ENCODE results near the gene FBLL1. TPM values are rescaled to one million over a fixed set of nuclear protein-coding genes. Genes with fewer than 3 reads are reported as not detected.

The FBLL1 gene
- total RNA-seq, 1 donor from 2014 or later, result 0.34 TPM

DNA sequence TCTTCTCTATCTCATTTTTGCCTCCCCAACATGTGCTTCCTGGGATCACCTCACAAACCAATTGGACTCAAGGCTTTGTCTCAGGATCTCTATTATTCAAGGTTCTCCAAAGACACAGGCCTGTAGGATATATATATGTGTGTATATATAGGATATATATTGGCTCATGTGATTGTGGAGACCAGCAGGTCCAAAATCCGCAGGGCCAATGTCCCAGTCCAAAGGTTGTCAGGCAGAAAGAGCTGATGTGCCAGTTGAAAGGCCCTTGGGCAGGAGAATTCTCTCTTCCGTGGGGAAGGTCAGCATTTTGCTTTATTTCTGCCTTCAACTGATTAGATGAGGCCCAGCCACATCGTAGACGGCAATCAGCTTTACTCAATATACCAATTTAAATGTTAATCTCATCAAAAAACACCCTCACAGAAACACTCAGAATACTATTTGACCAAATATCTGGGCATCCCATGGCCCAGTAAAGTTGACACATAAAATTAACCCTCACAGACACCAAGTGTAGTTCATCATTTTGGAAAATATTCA is 1.3 kb upstream of the FBLL1 start:
- DNase-seq (ENCODE audit: low spot score), result no peak
- H3K27me3 Mint-ChIP-seq (ENCODE audit: insufficient read depth, low read depth), result peaks cover 13% of the 10 kb centered on the region
- no peak for TF ChIP-seq EZH2phosphoT487 (IDR thresholded peaks at IDR 0.05)
- TF ChIP-seq, protein P1, sequence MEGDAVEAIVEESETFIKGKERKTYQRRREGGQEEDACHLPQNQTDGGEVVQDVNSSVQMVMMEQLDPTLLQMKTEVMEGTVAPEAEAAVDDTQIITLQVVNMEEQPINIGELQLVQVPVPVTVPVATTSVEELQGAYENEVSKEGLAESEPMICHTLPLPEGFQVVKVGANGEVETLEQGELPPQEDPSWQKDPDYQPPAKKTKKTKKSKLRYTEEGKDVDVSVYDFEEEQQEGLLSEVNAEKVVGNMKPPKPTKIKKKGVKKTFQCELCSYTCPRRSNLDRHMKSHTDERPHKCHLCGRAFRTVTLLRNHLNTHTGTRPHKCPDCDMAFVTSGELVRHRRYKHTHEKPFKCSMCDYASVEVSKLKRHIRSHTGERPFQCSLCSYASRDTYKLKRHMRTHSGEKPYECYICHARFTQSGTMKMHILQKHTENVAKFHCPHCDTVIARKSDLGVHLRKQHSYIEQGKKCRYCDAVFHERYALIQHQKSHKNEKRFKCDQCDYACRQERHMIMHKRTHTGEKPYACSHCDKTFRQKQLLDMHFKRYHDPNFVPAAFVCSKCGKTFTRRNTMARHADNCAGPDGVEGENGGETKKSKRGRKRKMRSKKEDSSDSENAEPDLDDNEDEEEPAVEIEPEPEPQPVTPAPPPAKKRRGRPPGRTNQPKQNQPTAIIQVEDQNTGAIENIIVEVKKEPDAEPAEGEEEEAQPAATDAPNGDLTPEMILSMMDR (IDR thresholded peaks at IDR 0.05), result no peak
- TF ChIP-seq EZH2 (IDR thresholded peaks at IDR 0.05), result no peak
- H3K4me3 Mint-ChIP-seq, result peak overlapping the region; percentile 87
- peaks cover 14% of the 10 kb centered on the region for H3K4me1 Mint-ChIP-seq
- H3K9ac ChIP-seq, result no peak overlapping the region
- peaks cover 2% of the 10 kb centered on the region for H3K9me3 Mint-ChIP-seq
- H3K36me3 Mint-ChIP-seq, result no peaks in the 10 kb centered on the region
- no peak overlapping the region for H3K4me2 ChIP-seq
- H3F3A ChIP-seq (ENCODE audit: low read depth), result peaks cover 10% of the 10 kb centered on the region
- no peak overlapping the region for H3K27ac Mint-ChIP-seq
- H4K20me1 ChIP-seq (ENCODE audit: low read depth), result peaks cover 43% of the 10 kb centered on the region
- H3K9me3 ChIP-seq (ENCODE audit: low read depth), result no peaks in the 10 kb centered on the region
- peaks cover 24% of the 10 kb centered on the region for H3K4me1 ChIP-seq
- peaks cover 33% of the 10 kb centered on the region for H3K27me3 ChIP-seq
- H2AFZ ChIP-seq (replicated peaks), result no peak overlapping the region
- no peaks in the 10 kb centered on the region for H3K79me2 ChIP-seq (ENCODE audit: low read depth)
- H3K4me3 ChIP-seq, result no peak overlapping the region
- H3K36me3 ChIP-seq, result no peaks in the 10 kb centered on the region
- H3K27ac ChIP-seq, result no peak overlapping the region

DNA sequence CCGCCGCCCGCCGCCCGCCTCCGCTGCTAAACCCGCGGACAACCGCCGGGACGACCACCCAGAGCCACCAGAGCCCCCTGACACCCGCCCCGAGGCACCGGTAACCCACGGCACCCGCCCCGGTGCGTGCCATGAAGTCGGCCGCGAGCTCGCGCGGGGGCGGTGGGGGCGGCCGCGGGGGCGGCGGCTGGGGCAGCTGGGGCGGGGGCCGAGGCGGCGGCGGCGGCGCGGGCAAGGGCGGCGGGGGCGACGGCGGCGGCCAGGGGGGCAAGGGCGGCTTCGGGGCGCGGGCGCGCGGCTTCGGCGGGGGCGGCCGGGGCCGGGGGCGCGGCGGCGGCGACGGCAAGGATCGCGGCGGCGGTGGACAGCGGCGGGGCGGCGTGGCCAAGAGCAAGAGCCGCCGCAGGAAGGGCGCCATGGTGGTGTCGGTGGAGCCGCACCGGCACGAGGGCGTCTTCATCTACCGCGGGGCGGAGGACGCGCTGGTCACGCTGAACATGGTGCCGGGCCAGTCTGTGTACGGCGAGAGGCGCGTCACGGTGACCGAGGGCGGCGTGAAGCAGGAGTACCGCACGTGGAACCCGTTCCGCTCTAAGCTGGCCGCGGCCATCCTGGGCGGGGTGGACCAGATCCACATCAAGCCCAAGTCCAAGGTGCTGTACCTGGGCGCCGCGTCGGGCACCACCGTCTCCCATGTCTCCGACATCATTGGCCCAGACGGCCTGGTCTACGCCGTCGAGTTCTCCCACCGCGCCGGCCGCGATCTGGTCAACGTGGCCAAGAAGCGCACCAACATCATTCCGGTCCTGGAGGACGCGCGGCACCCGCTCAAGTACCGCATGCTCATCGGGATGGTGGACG is 499 bp downstream of the FBLL1 start:
- H3K9me3 Mint-ChIP-seq, result peaks cover 2% of the 10 kb centered on the region
- Histone ChIP-seq H4K20me1 (ENCODE audit: low read depth) (peaks cover 43% of the 10 kb centered on the region), H3F3A (ENCODE audit: low read depth) (peaks cover 10% of the 10 kb centered on the region), H3K9ac (no peak overlapping the region), H3K27ac (no peak overlapping the region), H3K4me2 (peak overlapping the region; percentile 92), H2AFZ (replicated peaks) (no peak overlapping the region), H3K9me3 (ENCODE audit: low read depth) (no peaks in the 10 kb centered on the region), H3K4me3 (peak overlapping the region; percentile 58), H3K4me1 (peaks cover 24% of the 10 kb centered on the region), H3K36me3 (no peaks in the 10 kb centered on the region), H3K27me3 (peaks cover 33% of the 10 kb centered on the region), H3K79me2 (ENCODE audit: low read depth) (no peaks in the 10 kb centered on the region)
- peaks cover 14% of the 10 kb centered on the region for H3K4me1 Mint-ChIP-seq
- DNase-seq (ENCODE audit: low spot score), result peak; percentile 47
- H3K27me3 Mint-ChIP-seq (ENCODE audit: insufficient read depth, low read depth), result peaks cover 13% of the 10 kb centered on the region
- no peak overlapping the region for H3K27ac Mint-ChIP-seq
- peak; percentile 24 for TF ChIP-seq EZH2phosphoT487 (IDR thresholded peaks at IDR 0.05)
- TF ChIP-seq, protein P1 (IDR thresholded peaks at IDR 0.05), result no peak
- no peaks in the 10 kb centered on the region for H3K36me3 Mint-ChIP-seq
- peak overlapping the region; percentile 82 for H3K4me3 Mint-ChIP-seq

DNA sequence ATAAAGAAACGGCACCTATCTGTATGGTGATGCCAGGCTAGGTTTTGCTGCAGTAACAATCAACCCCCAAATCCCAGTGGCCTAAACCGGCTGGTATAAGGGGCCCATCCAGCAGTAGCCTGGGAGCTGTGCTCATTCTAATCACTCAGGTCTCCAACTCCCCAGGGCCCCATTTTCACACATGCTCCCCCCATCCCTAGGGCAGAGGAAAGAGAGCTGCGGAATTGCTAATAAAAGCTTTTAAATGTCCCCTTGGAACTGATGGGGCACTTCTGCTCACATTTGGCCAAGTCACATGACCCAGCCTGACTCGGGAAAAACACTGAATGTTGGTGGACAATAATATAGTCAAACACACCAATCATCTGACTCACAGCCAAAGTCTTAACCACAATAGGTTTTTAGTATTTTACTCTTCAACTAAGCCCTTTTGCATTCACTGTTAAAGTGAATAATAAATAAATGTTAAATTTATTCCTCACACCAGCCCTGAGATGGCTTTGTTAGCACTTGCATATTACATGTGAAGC is 1.6 kb downstream of the FBLL1 start:
- Histone ChIP-seq H3K27ac (no peak overlapping the region), H3K4me3 (no peak overlapping the region), H3K9me3 (ENCODE audit: low read depth) (no peaks in the 10 kb centered on the region), H3K27me3 (peaks cover 33% of the 10 kb centered on the region), H4K20me1 (ENCODE audit: low read depth) (peaks cover 43% of the 10 kb centered on the region), H2AFZ (replicated peaks) (no peak overlapping the region), H3F3A (ENCODE audit: low read depth) (peaks cover 10% of the 10 kb centered on the region), H3K4me1 (peaks cover 24% of the 10 kb centered on the region), H3K9ac (no peak overlapping the region), H3K4me2 (peak overlapping the region; percentile 19), H3K79me2 (ENCODE audit: low read depth) (no peaks in the 10 kb centered on the region), H3K36me3 (no peaks in the 10 kb centered on the region)
- no peak overlapping the region for H3K27ac Mint-ChIP-seq
- peaks cover 14% of the 10 kb centered on the region for H3K4me1 Mint-ChIP-seq
- TF ChIP-seq, protein P1 (IDR thresholded peaks at IDR 0.05), result no peak
- TF ChIP-seq EZH2phosphoT487 (IDR thresholded peaks at IDR 0.05) (no peak), EZH2 (IDR thresholded peaks at IDR 0.05) (no peak)
- peak overlapping the region; percentile 82 for H3K4me3 Mint-ChIP-seq
- no peak for DNase-seq (ENCODE audit: low spot score)
- peaks cover 13% of the 10 kb centered on the region for H3K27me3 Mint-ChIP-seq (ENCODE audit: insufficient read depth, low read depth)
- H3K36me3 Mint-ChIP-seq, result no peaks in the 10 kb centered on the region
- H3K9me3 Mint-ChIP-seq, result peaks cover 2% of the 10 kb centered on the region

All from neural progenitor cell (in vitro differentiated cells).